Measurements from ENCODE around the gene TFAP2E. TPM values are rescaled to one million over a fixed set of nuclear protein-coding genes. Genes with fewer than 3 reads are reported as not detected.

TFAP2E gene
- total and polyA plus RNA-seq, 7 donors: 0.04 to 0.12 (median 0.06) TPM; not detected in 4

DNA sequence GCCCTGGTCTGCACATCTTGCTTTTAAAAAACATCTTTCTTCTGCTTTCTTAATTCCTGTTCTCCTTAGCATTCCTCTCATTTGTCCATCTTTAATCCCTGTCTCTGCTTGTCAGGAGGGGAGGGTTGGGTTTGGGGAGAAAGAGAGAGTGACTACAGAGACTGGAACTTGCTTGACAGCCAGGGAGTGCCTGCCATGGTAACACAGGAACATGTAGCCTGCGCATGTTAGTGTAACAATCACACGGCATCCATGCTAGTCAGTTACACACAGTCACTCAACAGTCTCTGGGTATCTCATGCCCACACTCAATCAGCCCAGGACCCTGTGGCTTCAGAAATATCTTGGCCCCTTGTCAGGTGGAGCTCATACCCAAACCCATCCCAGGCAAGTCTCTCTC is 818 bp upstream of the TFAP2E start:
- 96 to 97% (median 96%) methylated on average over 2 of the region's 2 CpGs for WGBS, 3 donors
- Histone ChIP-seq H3K4me1 (peaks cover 11% of the 10 kb centered on the region), H3K27me3 (ENCODE audit: insufficient read depth in 3 of 3, low read length in 2 of 3) (peaks cover 0 to 75% (median 36%) of the 10 kb centered on the region in 3 donors), H3K36me3 (ENCODE audit: insufficient read depth in 1 of 2, low read depth in 1 of 2) (no peaks in the 10 kb centered on the region), H3K4me3 (no peak overlapping the region), H3K9me3 (no peaks in the 10 kb centered on the region), H3K27ac (no peak overlapping the region)
- intact Hi-C loops (cut with DNase I): loop anchor here in 1 of 2 donors (2.0 kb wide), 1 partner anchor 147 kb away; the partner anchor contains the start of gene C1orf216
- DNase-seq (no peak), ATAC-seq (no peak)
- TF ChIP-seq, protein P1, sequence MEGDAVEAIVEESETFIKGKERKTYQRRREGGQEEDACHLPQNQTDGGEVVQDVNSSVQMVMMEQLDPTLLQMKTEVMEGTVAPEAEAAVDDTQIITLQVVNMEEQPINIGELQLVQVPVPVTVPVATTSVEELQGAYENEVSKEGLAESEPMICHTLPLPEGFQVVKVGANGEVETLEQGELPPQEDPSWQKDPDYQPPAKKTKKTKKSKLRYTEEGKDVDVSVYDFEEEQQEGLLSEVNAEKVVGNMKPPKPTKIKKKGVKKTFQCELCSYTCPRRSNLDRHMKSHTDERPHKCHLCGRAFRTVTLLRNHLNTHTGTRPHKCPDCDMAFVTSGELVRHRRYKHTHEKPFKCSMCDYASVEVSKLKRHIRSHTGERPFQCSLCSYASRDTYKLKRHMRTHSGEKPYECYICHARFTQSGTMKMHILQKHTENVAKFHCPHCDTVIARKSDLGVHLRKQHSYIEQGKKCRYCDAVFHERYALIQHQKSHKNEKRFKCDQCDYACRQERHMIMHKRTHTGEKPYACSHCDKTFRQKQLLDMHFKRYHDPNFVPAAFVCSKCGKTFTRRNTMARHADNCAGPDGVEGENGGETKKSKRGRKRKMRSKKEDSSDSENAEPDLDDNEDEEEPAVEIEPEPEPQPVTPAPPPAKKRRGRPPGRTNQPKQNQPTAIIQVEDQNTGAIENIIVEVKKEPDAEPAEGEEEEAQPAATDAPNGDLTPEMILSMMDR (IDR thresholded peaks at IDR 0.05): no peak

DNA sequence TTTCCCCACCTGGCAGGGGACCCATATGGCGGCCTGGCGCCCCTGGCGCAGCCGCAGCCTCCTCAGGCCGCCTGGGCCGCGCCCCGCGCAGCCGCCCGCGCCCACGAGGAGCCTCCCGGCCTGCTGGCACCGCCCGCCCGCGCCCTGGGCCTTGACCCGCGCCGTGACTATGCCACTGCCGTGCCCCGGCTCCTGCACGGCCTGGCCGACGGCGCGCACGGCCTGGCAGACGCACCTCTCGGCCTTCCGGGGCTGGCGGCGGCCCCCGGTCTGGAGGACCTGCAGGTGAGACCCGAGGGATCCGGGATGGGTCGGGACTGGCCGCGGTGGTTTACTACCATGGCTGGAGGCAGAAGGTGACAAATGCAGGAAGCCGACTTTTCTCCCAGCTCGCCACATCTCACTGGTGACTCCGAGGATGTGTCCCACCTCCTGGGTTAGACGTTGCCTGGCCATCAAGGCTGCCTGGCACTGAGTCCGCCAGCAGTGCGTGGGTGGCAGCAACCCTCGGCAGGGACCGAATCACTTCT is 1.1 kb downstream of the TFAP2E start:
- peaks cover 11% of the 10 kb centered on the region for H3K4me1 ChIP-seq
- ATAC-seq (no peak), DNase-seq (no peak)
- no peak overlapping the region for H3K4me3 ChIP-seq
- H3K36me3 ChIP-seq (ENCODE audit: insufficient read depth in 1 of 2, low read depth in 1 of 2): no peaks in the 10 kb centered on the region
- no peak overlapping the region for H3K27ac ChIP-seq
- intact Hi-C loops (cut with DNase I): no loop called here
- peaks cover 0 to 88% (median 36%) of the 10 kb centered on the region in 3 donors for H3K27me3 ChIP-seq (ENCODE audit: insufficient read depth in 3 of 3, low read length in 2 of 3)
- 35 to 38% (median 36%) methylated on average over 41 to 48 of the region's 48 CpGs for whole genome bisulfite sequencing, 3 donors
- TF ChIP-seq, protein P1 (IDR thresholded peaks at IDR 0.05): no peak
- H3K9me3 ChIP-seq: no peaks in the 10 kb centered on the region

DNA sequence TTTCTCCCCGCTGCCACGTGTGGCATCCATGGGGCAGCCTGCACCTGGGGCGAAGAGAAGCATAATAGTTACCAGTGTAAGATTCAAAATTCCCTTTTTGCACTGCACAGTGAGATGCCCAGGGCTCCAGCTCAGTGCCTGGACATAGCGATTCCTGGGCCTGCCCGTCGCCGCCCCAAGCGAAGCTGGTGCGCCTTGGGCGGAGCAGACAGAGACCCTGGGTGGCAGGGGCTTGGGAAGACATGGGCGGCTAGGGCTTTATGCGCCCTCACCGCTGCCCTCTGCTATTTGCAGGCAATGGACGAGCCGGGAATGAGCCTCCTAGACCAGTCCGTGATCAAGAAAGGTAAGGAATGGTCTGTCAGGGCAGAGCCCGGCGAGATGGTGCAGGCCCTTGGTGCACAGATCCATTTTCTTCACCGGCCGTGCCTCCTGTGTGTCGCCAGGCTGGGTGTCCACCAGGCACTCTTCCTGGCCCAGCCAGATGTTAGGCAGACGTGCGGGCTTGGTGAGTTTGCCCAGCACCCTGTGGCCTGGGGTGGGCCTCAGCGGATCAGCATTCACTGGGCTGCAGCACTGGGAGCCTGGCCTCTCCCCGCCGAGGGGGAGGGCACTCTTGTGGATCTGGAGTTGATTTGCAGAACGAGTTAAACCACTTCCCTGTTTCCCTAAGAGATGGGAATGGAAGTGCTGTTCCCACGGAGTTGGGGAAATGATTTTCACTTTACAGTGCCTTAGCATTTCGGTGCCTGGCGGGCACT is 1.7 kb downstream of the TFAP2E start:
- Histone ChIP-seq H3K27me3 (ENCODE audit: insufficient read depth in 3 of 3, low read length in 2 of 3) (peaks cover 0 to 86% (median 36%) of the 10 kb centered on the region in 3 donors), H3K36me3 (ENCODE audit: insufficient read depth in 1 of 2, low read depth in 1 of 2) (no peaks in the 10 kb centered on the region), H3K4me1 (peaks cover 11% of the 10 kb centered on the region), H3K4me3 (no peak overlapping the region), H3K9me3 (no peaks in the 10 kb centered on the region), H3K27ac (no peak overlapping the region)
- no peak for DNase-seq
- ATAC-seq: no peak
- TF ChIP-seq, protein P1 (IDR thresholded peaks at IDR 0.05): no peak
- intact Hi-C loops (cut with DNase I): no loop called here
- 82 to 88% (median 87%) methylated on average over 30 of the region's 30 CpGs for WGBS, 3 donors

DNA sequence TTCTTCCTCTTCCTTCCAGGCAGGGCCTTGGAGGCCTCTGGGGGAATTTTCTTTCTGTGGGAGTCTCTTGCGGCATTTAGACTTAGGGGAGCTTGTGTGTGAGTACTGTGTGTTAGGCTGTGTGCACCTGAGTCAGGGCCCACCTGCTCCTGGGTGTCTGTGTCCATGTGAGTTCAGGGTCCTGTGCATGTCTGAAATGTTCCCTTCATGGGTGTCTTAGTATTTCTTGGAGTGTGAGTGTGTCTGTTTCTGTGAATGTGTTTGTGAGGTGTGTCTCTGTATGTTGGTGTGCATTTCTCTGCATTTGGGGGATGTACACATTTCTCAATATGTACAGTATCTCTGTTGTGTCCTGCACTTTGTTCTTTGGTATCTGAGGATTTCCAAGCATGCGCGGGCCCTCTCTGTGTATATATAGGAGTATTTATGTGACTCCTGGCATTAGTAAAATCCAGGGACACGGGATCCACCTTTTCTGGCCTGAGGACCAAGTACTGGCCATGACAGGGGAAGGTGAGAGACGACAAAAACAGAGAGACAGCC is 2.4 kb downstream of the TFAP2E start:
- Histone ChIP-seq H3K27me3 (ENCODE audit: insufficient read depth in 3 of 3, low read length in 2 of 3) (peaks cover 0 to 79% (median 36%) of the 10 kb centered on the region in 3 donors), H3K27ac (no peak overlapping the region), H3K36me3 (ENCODE audit: insufficient read depth in 1 of 2, low read depth in 1 of 2) (no peaks in the 10 kb centered on the region), H3K9me3 (no peaks in the 10 kb centered on the region), H3K4me3 (no peak overlapping the region), H3K4me1 (peaks cover 11% of the 10 kb centered on the region)
- TF ChIP-seq, protein P1 (IDR thresholded peaks at IDR 0.05): no peak
- no peak for ATAC-seq
- 94 to 96% (median 95%) methylated on average over 5 of the region's 5 CpGs for WGBS, 3 donors
- DNase-seq: no peak
- intact Hi-C loops (cut with DNase I): no loop called here
